K562 (cell line): ENCODE measurements around the gene LST1. TPM values are rescaled to one million over a fixed set of nuclear protein-coding genes. Genes with fewer than 3 reads are reported as not detected.
A peak's percentile ranks its signal among the peaks of the same experiment; 100 is the strongest.

Source experiments
- BRCA1 ChIP-seq, 2 experiments: fragments of 450-650 bp in 1 of 2; sonication (generic) in 1 of 2; formaldehyde crosslinking in 1 of 2; IDR thresholded peaks; 2 replicates each; pipeline versions ENCODE4 v1.5.0 to v1.6.1; 2017 to 2020; ENCODE audit warnings: mild to moderate bottlenecking in 1 of 2, missing genetic modification reagents in 1 of 2
- CBX2 ChIP-seq: fragments of 200-600 bp; sonication (generic); IDR thresholded peaks from one replicate; pipeline ENCODE4 v1.6.1; 2012; ENCODE audit warnings: mild to moderate bottlenecking, low read length, inconsistent platforms; ENCODE audit not compliant: insufficient read depth, poor library complexity, severe bottlenecking
- CHD1 ChIP-seq: fragments of 200-600 bp; sonication (generic); IDR thresholded peaks from one replicate; pipeline ENCODE4 v1.6.1; 2012; ENCODE audit warnings: mild to moderate bottlenecking, moderate library complexity, low read length, inconsistent platforms
- DIDO1 ChIP-seq: fragments of 450-650 bp; IDR thresholded peaks from 2 replicates; pipeline ENCODE4 v1.6.1; 2016; ENCODE audit warnings: low read depth, missing biosample characterization, missing genetic modification characterization
- HDAC1 ChIP-seq, 2 experiments: fragments of 450-650 bp; IDR thresholded peaks; 2 replicates each; pipeline ENCODE4 v1.6.1; 2016 to 2017; ENCODE audit warnings: inconsistent platforms in 1 of 2, mild to moderate bottlenecking in 1 of 2, moderate library complexity in 1 of 2
- HMG20B ChIP-seq: fragments of 250-450 bp; sonication (Bioruptor Pico); IDR thresholded peaks from 2 replicates; pipeline ENCODE4 v1.5.0; 2021; ENCODE audit warnings: mild to moderate bottlenecking
- NBN ChIP-seq: fragments of 450-650 bp; IDR thresholded peaks from 2 replicates; pipeline ENCODE4 v1.6.1; 2016; ENCODE audit warnings: low read depth, mild to moderate bottlenecking
- NR3C1 ChIP-seq: sonication (generic); formaldehyde crosslinking; IDR thresholded peaks from 2 replicates; pipeline ENCODE4 v1.8.1; 2022; ENCODE audit warnings: missing genetic modification reagents
- POU5F1 ChIP-seq: fragments of 150-350 bp; IDR thresholded peaks from 2 replicates; pipeline ENCODE4 v1.6.1; 2014; ENCODE audit warnings: borderline replicate concordance, low read length, low read depth, mild to moderate bottlenecking; ENCODE audit not compliant: partially characterized antibody
- SIRT6 ChIP-seq: IDR thresholded peaks from one replicate; pipeline ENCODE4 v1.6.1; 2012; ENCODE audit warnings: low read depth, mild to moderate bottlenecking, control low read depth, inconsistent platforms, low read length, moderate library complexity
- TBL1XR1 ChIP-seq, 2 experiments: IDR thresholded peaks; 2 replicates each; pipeline ENCODE4 v1.6.1; 2012; ENCODE audit warnings: improper control_type of control experiment in 2 of 2, low read length in 2 of 2, mild to moderate bottlenecking in 1 of 2
- TCF7L2 ChIP-seq: fragments of 150-350 bp; IDR thresholded peaks from 2 replicates; pipeline ENCODE4 v1.6.1; 2016; ENCODE audit warnings: low read depth, mild to moderate bottlenecking, low read length, moderate library complexity
- XRCC3 ChIP-seq: fragments of 450-650 bp; IDR thresholded peaks from 2 replicates; pipeline ENCODE4 v1.6.1; 2017; ENCODE audit warnings: mild to moderate bottlenecking, moderate library complexity
- ZNF253 ChIP-seq: fragments of 250-450 bp; sonication (Bioruptor Pico); conservative IDR thresholded peaks from 2 replicates; pipeline ENCODE4 v1.6.1; 2021; ENCODE audit warnings: mild to moderate bottlenecking
- ZSCAN29 ChIP-seq: fragments of 450-650 bp; IDR thresholded peaks from 2 replicates; pipeline ENCODE4 v1.6.1; 2017
- polyA plus RNA-seq, 8 experiments: library from polyadenylated mRNA; depleted of rRNA in 4 of 8; stranded (reverse) in 5 of 8; unstranded in 3 of 8; fragments of >200 nt; fragmentation: Nextera tagmentation in 2 of 8; fragmentation: Illumina TruSeq in 1 of 8; extraction: Ambion mirVana in 2 of 8; extraction: Trizol in 1 of 8; gene quantifications; 2 replicates each; pipeline versions ENCODE4 v1.2.1 to v1.2.3, GENCODE V29; 2011 to 2014; ENCODE audit warnings: inconsistent platforms in 1 of 8, missing spikeins in 1 of 8
- total RNA-seq, 7 experiments: library from RNA; depleted of rRNA in 6 of 7; stranded (reverse); fragments of >200 nt in 6 of 7; fragmentation: Illumina TruSeq in 2 of 7; extraction: Trizol in 2 of 7; gene quantifications; 2 replicates each; pipeline versions ENCODE4 v1.2.1 to v1.2.3, GENCODE V29; 2011 to 2021; ENCODE audit warnings: low replicate concordance in 1 of 7
- TF ChIP-seq, protein P1 (sequence below): fragments of 450-650 bp; formaldehyde crosslinking; IDR thresholded peaks from 2 replicates; pipeline ENCODE4 v1.4.0; 2022; ENCODE audit warnings: missing genetic modification characterization
- TF ChIP-seq, protein P2 (sequence below), 3 experiments: IDR thresholded peaks in 2 of 3; conservative IDR thresholded peaks in 1 of 3; 2 replicates each; pipeline ENCODE4 v1.5.1; 2011 to 2012; ENCODE audit warnings: low read length in 3 of 3, mild to moderate bottlenecking in 3 of 3, control low read depth in 2 of 3, improper control_type of control experiment in 1 of 3, inconsistent platforms in 1 of 3, low read depth in 1 of 3, mixed read lengths in 1 of 3, moderate library complexity in 1 of 3; ENCODE audit not compliant: insufficient read depth in 2 of 3
- TF ChIP-seq, protein P3 (sequence below): sonication (generic); formaldehyde crosslinking; IDR thresholded peaks from 2 replicates; pipeline ENCODE4 v1.8.0; 2023; ENCODE audit warnings: mild to moderate bottlenecking, missing genetic modification reagents
- TF ChIP-seq, protein P4 (sequence below): fragments of 450-650 bp; IDR thresholded peaks from 2 replicates; pipeline ENCODE4 v1.6.1; 2016; ENCODE audit warnings: borderline replicate concordance
- TF ChIP-seq, protein P5 (sequence below): fragments of 450-650 bp; IDR thresholded peaks from 2 replicates; pipeline ENCODE4 v1.6.1; 2016

Gene LST1
- total and polyA plus RNA-seq, 9 of the 15 experiments (the other 6 are each of a cell fraction or from before 2014, with no cell fraction given), result 0.82 to 7.8 (median 1.7) TPM

DNA sequence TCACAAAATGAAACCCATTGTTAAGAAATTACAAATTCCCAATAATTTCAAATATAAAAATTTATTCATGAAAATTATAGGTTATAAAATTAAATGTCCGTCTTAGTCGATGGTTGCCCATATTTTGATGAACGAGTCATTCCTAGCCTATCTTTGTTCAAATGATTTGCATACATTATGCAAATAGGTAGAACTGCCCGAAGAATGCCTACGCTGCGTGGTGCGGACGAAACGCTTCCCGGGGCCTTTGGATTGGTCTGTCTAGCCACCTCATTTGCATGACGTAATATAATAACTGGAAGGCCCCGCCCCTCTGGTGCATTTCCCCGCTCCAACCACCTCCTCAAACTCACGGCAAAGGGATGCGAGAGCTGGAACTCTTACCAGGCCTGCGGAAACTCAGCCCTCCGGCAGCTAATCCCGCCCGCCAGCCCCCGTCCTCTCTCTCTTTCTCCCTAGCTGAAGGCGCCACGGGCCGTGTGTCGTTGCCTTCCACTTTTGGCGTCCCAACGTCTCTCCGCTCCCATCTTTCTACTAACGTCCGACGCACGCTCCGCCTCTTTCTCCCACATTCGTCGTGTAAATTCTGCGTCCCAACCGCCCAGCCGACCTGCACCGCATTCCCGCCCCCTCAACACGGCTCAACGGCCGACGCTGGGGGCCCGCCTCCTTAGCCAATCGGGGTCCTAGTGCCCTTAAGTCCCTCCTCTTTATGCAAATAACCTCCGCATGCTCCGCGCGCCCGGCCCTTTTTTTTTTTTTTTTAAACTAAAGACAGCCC lies 33.9 kb downstream of the LST1 start (continued):
- TF ChIP-seq, protein P1, sequence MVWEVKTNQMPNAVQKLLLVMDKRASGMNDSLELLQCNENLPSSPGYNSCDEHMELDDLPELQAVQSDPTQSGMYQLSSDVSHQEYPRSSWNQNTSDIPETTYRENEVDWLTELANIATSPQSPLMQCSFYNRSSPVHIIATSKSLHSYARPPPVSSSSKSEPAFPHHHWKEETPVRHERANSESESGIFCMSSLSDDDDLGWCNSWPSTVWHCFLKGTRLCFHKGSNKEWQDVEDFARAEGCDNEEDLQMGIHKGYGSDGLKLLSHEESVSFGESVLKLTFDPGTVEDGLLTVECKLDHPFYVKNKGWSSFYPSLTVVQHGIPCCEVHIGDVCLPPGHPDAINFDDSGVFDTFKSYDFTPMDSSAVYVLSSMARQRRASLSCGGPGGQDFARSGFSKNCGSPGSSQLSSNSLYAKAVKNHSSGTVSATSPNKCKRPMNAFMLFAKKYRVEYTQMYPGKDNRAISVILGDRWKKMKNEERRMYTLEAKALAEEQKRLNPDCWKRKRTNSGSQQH (CRISPR knock-in tag), result peak; percentile 97
- TF ChIP-seq, protein P2, sequence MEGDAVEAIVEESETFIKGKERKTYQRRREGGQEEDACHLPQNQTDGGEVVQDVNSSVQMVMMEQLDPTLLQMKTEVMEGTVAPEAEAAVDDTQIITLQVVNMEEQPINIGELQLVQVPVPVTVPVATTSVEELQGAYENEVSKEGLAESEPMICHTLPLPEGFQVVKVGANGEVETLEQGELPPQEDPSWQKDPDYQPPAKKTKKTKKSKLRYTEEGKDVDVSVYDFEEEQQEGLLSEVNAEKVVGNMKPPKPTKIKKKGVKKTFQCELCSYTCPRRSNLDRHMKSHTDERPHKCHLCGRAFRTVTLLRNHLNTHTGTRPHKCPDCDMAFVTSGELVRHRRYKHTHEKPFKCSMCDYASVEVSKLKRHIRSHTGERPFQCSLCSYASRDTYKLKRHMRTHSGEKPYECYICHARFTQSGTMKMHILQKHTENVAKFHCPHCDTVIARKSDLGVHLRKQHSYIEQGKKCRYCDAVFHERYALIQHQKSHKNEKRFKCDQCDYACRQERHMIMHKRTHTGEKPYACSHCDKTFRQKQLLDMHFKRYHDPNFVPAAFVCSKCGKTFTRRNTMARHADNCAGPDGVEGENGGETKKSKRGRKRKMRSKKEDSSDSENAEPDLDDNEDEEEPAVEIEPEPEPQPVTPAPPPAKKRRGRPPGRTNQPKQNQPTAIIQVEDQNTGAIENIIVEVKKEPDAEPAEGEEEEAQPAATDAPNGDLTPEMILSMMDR (IDR thresholded peaks at IDR 0.05 in 2 of 3, conservative IDR thresholded peaks at IDR 0.05 in 1 of 3; ENCODE audit: insufficient read depth in 2 of 3, low read depth in 1 of 3, low read length in 3 of 3), result no peak; a peak in 1 of 6 replicates
- TF ChIP-seq POU5F1, result no peak
- TF ChIP-seq ZNF253 (CRISPR knock-in tag), result no peak
- TF ChIP-seq, protein P3, sequence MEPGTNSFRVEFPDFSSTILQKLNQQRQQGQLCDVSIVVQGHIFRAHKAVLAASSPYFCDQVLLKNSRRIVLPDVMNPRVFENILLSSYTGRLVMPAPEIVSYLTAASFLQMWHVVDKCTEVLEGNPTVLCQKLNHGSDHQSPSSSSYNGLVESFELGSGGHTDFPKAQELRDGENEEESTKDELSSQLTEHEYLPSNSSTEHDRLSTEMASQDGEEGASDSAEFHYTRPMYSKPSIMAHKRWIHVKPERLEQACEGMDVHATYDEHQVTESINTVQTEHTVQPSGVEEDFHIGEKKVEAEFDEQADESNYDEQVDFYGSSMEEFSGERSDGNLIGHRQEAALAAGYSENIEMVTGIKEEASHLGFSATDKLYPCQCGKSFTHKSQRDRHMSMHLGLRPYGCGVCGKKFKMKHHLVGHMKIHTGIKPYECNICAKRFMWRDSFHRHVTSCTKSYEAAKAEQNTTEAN (CRISPR knock-in tag), result no peak
- peak; percentile 52 to 84; a peak in 2 of 4 replicates for TF ChIP-seq TBL1XR1 (IDR thresholded peaks at IDR 0.05; ENCODE audit: low read length in 2 of 2)
- TF ChIP-seq, protein P4, sequence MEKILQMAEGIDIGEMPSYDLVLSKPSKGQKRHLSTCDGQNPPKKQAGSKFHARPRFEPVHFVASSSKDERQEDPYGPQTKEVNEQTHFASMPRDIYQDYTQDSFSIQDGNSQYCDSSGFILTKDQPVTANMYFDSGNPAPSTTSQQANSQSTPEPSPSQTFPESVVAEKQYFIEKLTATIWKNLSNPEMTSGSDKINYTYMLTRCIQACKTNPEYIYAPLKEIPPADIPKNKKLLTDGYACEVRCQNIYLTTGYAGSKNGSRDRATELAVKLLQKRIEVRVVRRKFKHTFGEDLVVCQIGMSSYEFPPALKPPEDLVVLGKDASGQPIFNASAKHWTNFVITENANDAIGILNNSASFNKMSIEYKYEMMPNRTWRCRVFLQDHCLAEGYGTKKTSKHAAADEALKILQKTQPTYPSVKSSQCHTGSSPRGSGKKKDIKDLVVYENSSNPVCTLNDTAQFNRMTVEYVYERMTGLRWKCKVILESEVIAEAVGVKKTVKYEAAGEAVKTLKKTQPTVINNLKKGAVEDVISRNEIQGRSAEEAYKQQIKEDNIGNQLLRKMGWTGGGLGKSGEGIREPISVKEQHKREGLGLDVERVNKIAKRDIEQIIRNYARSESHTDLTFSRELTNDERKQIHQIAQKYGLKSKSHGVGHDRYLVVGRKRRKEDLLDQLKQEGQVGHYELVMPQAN, result peak; percentile 93
- peak in 1 of 2 experiments; percentile 93; a peak in 2 of 4 replicates for TF ChIP-seq HDAC1 (IDR thresholded peaks at IDR 0.05)
- no peak for TF ChIP-seq BRCA1 (IDR thresholded peaks at IDR 0.05)
- no peak for TF ChIP-seq BRCA1 (CRISPR knock-in tag; IDR thresholded peaks at IDR 0.05)
- peak; percentile 94 for TF ChIP-seq NBN
- TF ChIP-seq CBX2, result no peak
- no peak for TF ChIP-seq TCF7L2
- TF ChIP-seq HMG20B (CRISPR knock-in tag), result no peak
- TF ChIP-seq, protein P5, sequence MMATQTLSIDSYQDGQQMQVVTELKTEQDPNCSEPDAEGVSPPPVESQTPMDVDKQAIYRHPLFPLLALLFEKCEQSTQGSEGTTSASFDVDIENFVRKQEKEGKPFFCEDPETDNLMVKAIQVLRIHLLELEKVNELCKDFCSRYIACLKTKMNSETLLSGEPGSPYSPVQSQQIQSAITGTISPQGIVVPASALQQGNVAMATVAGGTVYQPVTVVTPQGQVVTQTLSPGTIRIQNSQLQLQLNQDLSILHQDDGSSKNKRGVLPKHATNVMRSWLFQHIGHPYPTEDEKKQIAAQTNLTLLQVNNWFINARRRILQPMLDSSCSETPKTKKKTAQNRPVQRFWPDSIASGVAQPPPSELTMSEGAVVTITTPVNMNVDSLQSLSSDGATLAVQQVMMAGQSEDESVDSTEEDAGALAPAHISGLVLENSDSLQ, result peak; percentile 53; the same call in 1 of the 2 replicates
- no peak for TF ChIP-seq SIRT6
- no peak for TF ChIP-seq XRCC3
- TF ChIP-seq ZSCAN29, result no peak
- no peak for TF ChIP-seq NR3C1 (CRISPR knock-in tag)
- TF ChIP-seq DIDO1 (tag), result no peak; the same call in 1 of the 2 replicates
- peak; percentile 83 for TF ChIP-seq CHD1
